Esophagus mucosa (tissue), 1 donor: ENCODE results near the gene GNE. TPM values are rescaled to one million over a fixed set of nuclear protein-coding genes. Genes with fewer than 3 reads are reported as not detected.
"Not testable (repeated sequence)": the region's sequence is repeated elsewhere in the genome, so short reads cannot be mapped to it uniquely, and the experiment has no call there.

ENCODE experiments used
- ATAC-seq: fragments of 200-7000 bp; cut with Tn5 transposase; one replicate; pipeline ENCODE4 v1.9.1; 2020
- total RNA-seq: library from RNA; stranded (reverse); gene quantifications from one replicate; pipeline ENCODE4 v1.2.4, GENCODE V29; 2023
- donor health status: DM: yes; HTN: yes; CAD: no.

Gene GNE
- total RNA-seq, 1 donor from 2014 or later = 7.4 TPM

DNA sequence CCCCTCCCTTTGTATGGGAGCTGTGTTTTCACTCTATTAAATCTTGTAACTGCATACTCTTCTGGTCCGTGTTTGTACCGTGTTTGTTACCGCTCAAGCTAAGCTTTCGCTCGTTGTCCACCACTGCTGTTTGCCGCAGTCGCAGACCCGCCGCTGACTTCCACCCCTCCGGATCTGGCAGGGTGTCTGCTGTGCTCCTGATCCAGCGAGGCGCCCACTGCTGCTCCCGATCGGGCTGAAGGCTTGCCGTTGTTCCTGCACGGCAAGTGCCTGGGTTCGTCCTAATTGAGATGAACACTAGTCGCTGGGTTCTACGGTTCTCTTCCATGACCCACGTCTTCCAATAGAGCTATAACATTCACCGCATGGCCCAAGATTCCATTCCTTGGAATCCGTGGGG lies 6.6 kb upstream of the GNE start:
- no peak for ATAC-seq

DNA sequence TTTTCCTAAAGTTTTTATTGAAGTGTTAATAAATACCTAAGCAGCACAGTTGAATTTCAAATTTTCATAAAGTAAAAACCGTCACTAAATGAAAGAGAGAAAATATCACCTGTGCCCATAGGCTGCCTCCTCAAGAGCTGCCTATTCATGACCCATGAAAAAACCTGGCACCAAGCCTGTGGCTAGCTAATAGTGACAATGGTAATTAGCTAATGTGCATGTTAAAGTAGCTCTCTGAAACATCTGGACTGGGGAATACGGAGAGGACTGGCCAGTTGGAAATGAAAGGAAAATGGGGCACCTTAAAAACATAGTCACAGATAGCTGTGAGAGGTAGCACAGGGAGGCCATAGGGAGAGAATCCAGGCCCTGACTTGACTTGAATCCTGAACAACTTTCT lies 5.4 kb upstream of the GNE start:
- no peak for ATAC-seq

DNA sequence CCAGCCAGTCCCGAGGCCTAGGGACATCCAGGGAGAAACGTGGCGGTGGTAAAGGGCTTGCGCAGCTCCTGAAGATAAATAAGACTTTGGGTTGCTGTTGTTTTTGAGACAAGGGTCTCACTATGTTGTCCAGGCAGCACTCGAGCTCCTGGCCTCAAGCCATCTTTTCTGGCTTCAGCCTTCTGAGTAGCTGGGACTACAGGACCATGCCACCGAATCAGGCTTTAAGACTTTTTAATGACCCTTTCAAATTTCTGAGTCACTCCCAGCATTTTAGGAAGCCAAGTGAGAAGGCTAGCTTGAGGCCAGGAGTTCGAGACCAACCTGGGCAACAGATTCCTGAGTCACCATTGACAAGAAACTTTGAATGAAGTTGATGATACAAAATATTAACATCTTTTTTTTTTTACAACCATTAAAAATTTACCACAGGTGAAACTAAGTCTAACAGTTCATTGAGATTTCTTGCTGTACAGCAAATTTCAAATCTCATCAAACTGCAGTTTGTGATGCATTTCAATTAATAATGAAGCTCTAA lies 817 bp upstream of the GNE start:
- ATAC-seq = no peak

DNA sequence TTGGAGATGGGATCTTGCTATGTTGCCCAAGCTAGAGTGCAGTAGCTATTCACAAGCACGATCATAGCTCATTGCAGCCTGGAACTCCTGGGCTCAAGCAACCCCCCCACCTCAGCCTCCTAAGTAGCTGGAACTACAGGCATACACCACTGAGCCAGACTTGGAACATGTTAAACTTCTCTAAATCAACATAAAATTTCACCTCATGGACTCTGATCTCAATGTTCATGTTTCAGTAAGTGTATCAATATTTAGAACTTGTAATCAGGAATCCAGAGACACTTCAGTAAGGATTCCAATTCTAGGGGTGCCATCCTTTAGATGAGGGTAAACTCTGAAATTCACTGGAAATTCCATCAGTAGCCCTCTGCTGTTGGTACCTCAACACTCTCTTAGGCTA lies 6.8 kb downstream of the GNE start:
- ATAC-seq = no peak

DNA sequence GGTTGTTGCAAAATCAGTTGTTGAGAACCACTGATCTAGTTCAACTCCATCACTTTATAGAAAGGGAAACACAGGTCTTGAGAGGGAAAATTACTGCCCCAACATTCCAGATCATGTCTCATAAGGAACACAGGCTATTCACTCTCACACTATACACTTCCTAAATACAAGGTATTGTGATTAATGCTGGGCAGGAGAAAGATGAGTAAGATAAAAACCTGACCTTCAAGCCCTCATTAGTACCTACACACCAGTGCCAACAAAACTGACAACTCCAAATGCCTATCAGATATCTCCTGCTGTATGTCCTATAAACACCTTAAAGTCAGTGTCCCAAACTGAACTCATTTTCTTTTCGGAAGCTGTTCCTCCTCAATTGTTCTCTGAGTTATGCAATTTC lies 8.2 kb downstream of the GNE start:
- ATAC-seq = peak; percentile 91

DNA sequence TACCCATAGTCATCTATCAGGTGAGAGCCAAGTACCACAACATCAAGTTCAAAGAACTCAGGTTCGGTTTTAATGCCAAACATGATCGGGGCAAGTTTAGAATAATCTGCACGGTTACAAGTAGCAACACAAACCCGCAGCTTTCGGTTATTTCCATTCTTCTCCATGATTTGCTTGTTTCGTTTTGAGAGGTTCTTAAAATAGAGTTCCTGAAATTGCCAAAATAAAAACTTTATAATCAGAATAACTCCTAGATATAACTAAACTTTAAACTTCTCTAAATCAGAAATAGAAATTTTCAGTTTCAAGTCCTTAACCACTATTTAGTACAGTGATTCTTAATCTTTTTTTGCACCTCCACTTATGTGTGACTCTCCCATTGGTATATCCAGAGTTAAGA lies 9.1 kb downstream of the GNE start:
- no peak for ATAC-seq

DNA sequence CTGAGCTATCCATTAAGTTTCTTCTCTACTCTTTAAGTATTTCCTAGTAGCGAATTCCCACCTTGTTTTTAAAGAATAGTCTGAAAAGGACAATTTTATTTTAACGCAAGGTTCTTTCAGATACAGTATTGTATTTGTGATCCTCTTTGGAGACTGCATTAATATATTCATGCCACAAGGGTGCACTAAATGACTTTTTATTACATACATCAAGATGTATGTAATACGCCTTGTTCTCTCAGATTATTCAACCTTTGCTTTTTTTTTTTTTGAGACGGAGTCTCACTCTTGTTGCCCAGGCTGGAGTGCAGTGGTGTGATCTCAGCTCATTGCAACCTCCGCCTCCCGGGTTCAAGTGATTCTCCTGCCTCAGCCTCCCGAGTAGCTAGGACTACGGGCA lies 10.2 kb downstream of the GNE start:
- peak; percentile 80 for ATAC-seq

DNA sequence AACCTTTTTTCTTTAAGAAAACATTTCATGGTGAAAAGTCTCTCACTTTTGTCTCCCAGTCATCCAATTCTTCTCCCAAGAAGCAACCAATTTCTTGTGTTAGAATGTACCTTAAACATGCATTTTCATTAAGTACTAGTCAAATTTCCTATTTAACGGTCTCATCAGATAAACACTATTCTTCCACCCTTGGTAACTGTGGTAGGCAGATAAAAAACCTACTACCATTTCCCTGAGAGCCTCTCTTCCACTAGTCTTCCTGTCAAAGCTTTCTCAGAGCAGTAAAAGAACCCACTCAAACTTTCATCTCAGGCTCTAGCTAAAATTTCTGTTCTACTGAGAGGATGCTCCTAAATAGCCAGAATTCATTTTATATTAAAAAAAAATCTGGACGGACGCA lies 10.9 kb downstream of the GNE start:
- ATAC-seq = no peak

DNA sequence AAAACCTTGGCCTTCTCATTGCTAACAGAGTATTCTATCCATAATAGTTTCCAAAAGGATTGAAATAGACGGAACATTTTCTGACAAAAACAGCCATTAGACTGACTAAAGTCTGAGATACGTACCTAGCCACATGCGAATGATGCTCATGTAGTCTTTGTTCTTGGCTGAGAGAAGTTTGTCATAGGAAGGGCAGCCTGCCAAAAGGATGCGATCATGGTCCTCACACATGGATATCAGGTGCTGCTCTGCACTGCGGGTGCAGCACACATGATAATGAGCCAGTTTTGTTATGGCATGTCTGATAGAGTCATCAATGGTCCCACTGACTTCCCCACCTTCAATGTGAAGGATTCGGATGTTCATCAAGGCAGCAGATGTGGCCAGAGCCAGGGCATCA lies 12.3 kb downstream of the GNE start:
- ATAC-seq = no peak

DNA sequence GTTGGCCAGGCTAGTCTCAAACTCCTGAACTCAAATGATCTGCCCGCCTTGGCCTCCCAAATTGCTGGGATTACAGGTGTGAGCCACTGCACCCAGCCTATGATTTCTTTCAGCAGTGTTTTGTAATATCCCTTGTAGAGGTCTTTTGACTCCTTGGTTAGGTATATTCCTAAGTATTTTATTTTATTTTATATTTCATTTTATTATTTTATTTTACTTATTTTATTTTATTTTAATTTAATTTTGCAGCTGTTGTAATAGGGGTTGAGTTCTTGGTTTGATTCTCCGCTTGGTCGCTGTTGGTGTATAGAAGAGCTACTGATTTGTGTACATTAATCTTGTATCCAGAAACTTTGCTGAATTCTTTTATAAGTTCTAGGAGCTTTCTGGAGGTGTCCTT lies 18.6 kb downstream of the GNE start:
- ATAC-seq = not testable (repeated sequence)

DNA sequence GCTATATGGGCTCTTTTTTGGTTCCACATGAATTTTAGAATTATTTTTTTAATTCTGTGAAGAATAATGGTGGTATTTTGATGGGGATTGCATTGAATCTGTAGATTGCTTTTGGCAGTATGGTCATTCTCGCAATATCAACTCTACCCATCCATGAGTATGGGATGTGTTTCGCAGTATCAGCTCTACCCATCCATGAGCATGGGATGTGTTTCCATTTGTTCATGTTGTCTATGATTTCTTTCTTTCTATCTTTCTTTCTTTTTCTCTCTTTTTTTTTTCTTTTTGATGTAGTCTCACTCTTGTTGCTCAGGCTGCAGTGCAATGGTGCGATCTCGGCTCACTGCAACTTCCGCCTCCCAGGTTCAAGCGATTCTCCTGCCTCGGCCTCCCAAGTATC lies 19.0 kb downstream of the GNE start:
- ATAC-seq = not testable (repeated sequence)

DNA sequence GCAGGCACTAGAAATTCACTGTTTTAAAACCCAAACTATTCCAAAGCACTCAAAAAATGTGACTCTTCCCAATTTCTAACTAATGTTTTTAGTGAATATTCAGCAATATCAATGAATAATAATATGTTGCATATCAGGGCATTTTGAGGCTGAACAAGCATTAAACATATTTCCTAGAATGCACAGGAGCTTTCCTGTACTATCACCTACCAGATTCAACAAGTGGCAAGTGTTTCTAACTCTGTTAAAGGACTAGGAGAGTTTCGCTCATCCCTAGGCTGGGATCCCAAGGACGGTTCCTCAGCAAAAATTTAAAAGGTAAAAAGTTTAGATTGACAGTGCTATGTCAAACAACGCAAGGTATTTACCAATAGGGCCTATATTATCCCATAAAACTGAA lies 21.0 kb downstream of the GNE start:
- ATAC-seq = no peak

DNA sequence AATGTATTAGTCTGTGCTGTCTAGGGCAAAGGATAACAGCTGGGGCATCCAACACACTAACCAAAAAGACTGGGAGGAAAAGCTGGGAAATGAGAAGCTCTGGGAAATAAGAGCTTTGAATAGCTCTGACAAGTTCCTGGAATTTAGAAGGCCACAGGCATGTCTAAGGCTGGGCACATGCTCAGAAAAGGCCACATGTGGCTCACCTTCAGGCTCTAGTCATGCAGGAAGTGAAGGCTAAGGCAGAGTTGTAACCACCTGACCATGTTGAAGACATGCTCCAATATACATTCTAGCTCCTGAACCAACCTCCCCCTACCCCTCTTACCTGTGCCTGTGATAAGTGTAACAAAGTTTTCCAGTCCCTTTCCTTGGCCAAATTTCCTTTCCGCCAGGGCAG lies 35.8 kb downstream of the GNE start:
- peak; percentile 68 for ATAC-seq

DNA sequence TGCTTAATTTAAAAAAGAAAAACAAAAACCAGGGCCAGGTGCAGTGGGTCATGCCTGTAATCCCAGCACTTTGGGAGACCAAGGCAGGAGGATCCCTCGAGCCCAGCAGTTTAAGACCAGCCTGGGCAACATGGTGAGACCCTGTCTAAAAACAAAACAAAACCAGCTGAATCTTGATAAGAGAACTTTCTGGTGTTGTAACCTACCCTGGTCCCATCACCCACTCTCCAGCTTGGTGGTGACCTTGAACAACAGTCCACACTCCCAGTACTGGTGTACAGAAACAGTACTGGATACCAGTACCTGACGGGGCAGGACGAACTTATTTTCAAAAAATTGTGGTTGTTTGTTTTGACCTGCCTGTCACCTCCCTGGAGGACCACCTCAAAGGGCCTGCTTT lies 36.6 kb downstream of the GNE start:
- no peak for ATAC-seq

DNA sequence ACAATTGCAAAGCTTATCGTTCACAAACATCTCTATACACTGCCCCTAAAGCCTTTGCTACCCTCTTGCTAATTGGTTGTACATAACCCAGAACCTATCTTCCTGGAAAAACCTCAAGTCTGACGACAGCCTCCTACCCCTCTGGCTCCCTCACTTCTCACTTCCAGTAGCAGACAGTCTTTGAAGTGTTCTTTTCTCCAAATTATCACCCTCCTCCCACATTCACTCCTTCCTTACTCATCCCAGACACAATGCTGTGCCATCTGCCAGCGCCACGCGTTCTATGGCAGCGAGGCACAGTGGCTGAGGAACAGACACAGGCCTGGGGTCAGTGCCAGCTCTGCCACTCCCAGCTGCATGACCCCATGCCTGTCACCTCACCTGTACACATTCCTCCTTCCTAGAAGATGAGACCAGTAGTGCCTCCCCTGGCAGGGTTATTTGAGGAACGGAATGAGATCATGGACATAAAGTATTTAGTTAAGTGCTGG lies 39.8 kb downstream of the GNE start:
- ATAC-seq = peak; percentile 43

DNA sequence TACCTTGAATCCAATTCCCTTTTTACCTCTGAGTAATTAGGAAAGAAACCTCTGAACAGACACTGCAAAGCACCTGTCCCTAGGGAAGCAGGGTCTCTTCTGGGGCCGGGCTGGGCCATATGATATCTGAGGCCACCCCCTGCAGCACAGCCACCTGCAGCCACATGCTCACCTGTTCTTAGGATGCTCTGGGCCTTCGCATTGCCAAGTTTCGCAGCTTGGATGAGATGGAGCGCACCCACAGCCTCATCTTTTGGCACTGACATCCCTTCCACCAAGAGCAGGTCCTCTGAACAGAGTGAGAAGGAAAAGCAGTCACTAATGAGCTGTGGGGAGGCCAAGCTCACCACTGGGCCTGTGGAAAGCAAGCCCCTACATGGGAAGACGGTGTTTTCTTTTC lies 40.2 kb downstream of the GNE start:
- ATAC-seq = no peak

DNA sequence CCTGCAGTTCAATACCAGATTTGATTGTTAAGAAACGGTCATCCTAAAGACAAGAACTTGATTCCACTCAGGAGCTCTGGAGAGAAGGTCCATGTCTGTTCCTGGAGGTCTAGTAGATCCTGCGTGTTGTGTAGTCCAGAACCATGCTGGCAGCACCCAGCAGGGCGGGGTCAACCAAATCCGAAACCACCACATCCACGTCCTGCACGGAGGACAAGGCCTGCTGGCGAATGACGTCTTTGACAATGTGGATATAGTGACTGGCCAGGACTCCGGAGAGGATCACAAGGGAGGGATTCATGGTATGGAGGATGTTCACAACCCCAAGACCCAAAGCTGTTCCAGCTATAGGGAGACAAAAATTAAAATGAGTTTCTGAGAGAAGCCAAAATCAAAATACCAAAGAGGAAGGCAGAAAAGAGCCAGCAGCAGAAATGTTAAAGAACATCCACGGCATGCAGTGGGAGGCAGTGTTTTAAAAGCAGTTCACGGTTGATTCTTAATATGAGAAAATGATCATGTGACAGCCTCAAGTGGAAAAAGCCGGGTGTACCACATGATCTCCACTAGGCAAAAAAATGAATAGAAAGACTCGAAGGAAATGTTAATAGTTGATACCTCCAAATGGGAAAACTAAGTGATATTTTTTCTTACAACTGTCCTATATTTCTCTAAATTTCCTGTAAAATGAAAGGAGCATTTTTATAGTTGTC lies 40.8 kb downstream of the GNE start:
- no peak for ATAC-seq

DNA sequence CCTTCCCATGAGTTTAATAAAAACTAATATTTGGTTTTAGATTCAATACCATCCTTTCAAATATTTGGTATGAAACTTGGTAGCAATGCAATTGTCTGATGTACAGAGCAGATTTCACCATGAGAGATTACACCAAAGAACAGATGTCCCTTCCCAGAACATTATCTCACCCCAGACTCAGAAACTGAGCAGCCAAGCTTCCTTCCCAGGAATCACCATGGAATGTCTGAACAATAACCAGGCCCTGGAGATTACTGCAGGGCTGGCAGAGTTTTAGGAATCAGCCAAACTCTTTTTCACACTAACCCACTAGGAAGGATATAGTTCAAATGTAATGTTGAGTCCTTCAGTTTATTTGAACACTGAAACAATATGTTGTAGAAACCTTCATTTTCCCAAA lies 43.7 kb downstream of the GNE start:
- no peak for ATAC-seq

DNA sequence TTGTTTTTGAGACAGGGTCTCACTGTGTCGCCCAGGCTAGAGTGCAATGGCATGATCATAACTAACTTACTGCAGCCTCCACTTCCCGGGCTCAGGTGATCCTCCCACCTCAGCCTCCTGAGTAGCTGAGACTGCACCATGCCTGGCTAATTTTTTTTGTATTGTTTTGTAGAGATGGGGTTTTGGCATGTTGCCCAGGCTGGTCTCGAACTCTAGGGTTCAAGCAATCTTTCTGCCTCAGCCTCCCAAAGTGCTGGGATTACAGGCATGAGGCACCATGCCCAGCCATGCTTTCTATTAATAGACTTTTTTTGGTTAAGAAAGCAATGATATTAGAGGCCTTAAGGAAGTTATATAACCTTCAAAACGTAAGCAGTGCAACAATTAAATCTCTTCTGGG lies 44.3 kb downstream of the GNE start:
- ATAC-seq = no peak

DNA sequence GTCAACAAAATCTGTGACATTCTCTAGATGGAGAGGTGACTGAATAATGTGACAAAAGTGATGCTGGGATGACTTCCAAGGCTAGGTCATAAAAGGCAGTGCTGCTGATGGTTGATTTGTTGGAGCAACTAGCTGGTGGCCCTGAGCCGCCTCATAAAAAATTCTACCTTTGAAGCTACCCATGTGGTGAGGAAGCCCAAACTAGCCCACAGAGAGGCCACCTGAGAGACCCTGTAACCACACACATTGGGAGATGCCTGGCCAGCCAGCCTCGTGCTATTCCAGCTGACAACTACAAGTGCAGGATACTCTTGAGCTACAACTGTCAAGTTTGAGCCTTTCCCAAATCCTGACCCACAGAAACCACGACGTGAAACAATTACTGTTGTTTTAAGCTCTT lies 44.9 kb downstream of the GNE start:
- no peak for ATAC-seq

DNA sequence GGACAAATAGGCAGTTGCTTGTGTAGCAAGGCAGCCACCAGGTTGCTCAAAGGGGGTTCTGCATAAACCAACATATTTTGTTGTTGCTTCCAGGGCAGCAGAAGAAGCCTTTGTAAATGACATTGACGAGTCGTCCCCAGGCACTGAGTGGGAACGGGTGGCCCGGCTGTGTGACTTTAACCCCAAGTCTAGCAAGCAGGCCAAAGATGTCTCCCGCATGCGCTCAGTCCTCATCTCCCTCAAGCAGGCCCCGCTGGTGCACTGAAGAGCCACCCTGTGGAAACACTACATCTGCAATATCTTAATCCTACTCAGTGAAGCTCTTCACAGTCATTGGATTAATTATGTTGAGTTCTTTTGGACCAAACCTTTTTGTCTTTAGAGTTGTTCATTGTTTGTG lies 46.7 kb downstream of the GNE start:
- no peak for ATAC-seq

DNA sequence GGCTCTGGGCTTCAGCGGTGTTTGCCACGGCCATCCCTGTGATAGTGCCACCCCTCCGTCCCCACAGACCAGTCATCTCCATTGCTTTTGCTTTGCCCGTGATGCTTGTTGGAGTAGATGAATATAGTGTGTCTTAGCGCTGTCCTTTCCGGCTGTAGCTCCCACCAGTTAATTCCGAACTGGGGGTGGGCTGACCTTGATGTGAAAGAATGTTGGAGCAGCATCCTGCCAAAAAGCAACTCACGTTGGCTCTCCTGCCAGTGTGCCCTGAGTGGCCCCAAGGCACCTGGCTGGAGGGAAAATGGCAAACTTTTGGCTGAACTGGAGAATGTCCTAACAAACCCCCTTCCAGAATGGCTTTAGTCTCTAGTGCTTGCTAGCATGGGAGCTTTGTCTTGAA lies 47.5 kb downstream of the GNE start:
- no peak for ATAC-seq

DNA sequence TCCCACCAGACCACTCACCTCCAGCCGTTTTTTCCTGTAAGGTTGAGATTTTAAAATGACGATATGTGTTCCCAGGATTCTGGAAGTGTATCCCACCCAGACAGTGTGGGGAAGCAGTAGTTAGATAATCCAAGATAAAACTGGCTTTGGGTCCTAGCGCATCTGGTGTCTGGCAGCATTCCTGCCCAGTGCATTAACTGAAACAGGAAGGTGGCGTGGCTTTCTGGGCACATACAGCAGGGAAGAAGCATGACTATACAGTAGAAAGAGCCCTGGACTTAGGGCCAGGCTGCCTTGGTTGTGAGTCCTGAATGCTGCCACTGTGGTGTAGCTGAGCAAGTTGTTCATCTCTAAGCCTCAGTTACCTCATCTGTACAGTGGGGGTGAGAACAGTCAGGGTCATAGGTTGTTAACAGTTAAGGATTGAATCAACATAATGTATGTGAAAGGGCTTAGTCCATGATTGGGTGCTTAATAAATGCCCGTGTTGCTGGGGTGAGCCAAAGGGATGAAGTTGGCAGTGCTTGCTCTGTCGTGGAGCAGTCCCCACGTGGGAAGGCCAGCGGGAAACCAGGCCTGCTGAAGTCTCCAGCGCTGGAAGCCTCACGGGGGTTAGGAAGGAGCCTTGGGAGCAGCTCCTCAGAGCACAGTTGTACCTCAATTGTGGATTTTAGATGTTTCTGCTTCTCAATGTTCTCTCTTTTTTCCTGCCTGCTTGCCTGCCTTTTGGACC lies 49.6 kb downstream of the GNE start:
- no peak for ATAC-seq

DNA sequence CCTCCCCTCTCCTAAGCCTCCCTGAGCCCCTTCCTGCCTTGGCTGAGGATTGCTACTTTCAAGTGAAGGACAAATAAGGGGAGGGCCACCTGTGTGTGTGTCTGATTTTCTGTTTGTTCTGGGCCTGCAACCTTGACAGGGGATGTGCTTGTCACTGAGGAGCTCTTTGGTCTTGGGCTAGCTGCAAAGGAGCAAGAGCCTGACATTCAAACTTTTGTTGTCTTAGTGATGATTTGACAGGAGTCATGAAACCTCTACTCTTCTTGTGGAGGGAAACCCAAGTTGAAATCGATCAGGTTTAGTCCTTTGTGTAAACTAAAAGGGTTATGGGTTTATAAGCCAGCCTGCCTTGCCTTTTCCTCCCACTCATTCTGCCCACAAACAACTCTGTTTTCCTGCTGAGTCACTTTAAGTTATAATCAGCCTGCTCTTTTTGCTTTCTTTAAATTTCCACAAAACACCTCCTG lies 50.7 kb downstream of the GNE start:
- peak; percentile 26 for ATAC-seq
